HepG2 (cell line): ENCODE data around the gene SLC16A6. TPM values are rescaled to one million over a fixed set of nuclear protein-coding genes. Genes with fewer than 3 reads are reported as not detected.

ENCODE experiments used
- ARHGAP35 ChIP-seq: sonication (generic); formaldehyde crosslinking; IDR thresholded peaks from 2 replicates; pipeline ENCODE4 v1.9.0; 2022; ENCODE audit warnings: mild to moderate bottlenecking, inconsistent platforms, moderate library complexity, missing genetic modification reagents, borderline replicate concordance
- BORCS8-MEF2B ChIP-seq: sonication (generic); formaldehyde crosslinking; IDR thresholded peaks from 2 replicates; pipeline ENCODE4 v1.8.0; 2022; ENCODE audit warnings: mild to moderate bottlenecking, missing genetic modification reagents
- KAT7 ChIP-seq: IDR thresholded peaks from 2 replicates; pipeline ENCODE4 v1.6.1; 2018; ENCODE audit warnings: borderline replicate concordance, missing compliant biosample characterization
- KLF16 ChIP-seq, 2 experiments: sonication (generic) in 1 of 2; formaldehyde crosslinking in 1 of 2; IDR thresholded peaks; 2 replicates each; pipeline versions ENCODE4 v1.6.1 to v1.8.0; 2016 to 2023; ENCODE audit warnings: missing genetic modification reagents in 2 of 2, missing compliant biosample characterization in 1 of 2
- NFATC3 ChIP-seq: sonication (generic); formaldehyde crosslinking; IDR thresholded peaks from 2 replicates; pipeline ENCODE4 v1.5.1; 2020; ENCODE audit warnings: mild to moderate bottlenecking, missing genetic modification reagents
- NFYC ChIP-seq: IDR thresholded peaks from 2 replicates; pipeline ENCODE4 v1.6.1; 2016; ENCODE audit warnings: missing genetic modification reagents, missing compliant biosample characterization
- PHF8 ChIP-seq: sonication (generic); formaldehyde crosslinking; IDR thresholded peaks from 2 replicates; pipeline ENCODE4 v1.5.0; 2020; ENCODE audit warnings: missing genetic modification reagents
- RFXAP ChIP-seq: sonication (generic); formaldehyde crosslinking; IDR thresholded peaks from 2 replicates; pipeline ENCODE4 v1.4.0; 2020; ENCODE audit warnings: missing genetic modification reagents, borderline replicate concordance
- SMYD3 ChIP-seq: sonication (generic); formaldehyde crosslinking; IDR thresholded peaks from 2 replicates; pipeline ENCODE4 v1.8.1; 2023; ENCODE audit warnings: mild to moderate bottlenecking, missing genetic modification reagents
- TCF12 ChIP-seq, 2 experiments: fragments of 450-650 bp in 1 of 2; sonication (generic) in 1 of 2; formaldehyde crosslinking in 1 of 2; IDR thresholded peaks; 2 replicates each; pipeline versions ENCODE4 v1.6.1 to v1.8.0; 2017 to 2022; ENCODE audit warnings: antibody characterized with exemption in 1 of 2, mild to moderate bottlenecking in 1 of 2, missing genetic modification reagents in 1 of 2, moderate library complexity in 1 of 2
- TGIF2 ChIP-seq: IDR thresholded peaks from 2 replicates; pipeline ENCODE4 v1.6.1; 2016; ENCODE audit warnings: control low read depth, missing compliant biosample characterization
- THAP11 ChIP-seq: IDR thresholded peaks from 2 replicates; pipeline ENCODE4 v1.6.1; 2016; ENCODE audit warnings: missing biosample characterization, missing genetic modification reagents
- U2AF2 ChIP-seq: fragments of 200-400 bp; formaldehyde crosslinking; IDR thresholded peaks from 2 replicates; pipeline ENCODE4 v1.6.1; 2017; ENCODE audit warnings: low read depth, mild to moderate bottlenecking, low read length
- ZNF224 ChIP-seq: sonication (generic); formaldehyde crosslinking; IDR thresholded peaks from 2 replicates; pipeline ENCODE4 v1.5.0; 2020; ENCODE audit warnings: mild to moderate bottlenecking, missing genetic modification reagents
- ZNF343 ChIP-seq: sonication (generic); formaldehyde crosslinking; IDR thresholded peaks from 2 replicates; pipeline ENCODE4 v1.4.0; 2020; ENCODE audit warnings: mild to moderate bottlenecking, missing genetic modification reagents
- ZNF562 ChIP-seq: sonication (generic); formaldehyde crosslinking; IDR thresholded peaks from 2 replicates; pipeline ENCODE4 v1.8.0; 2022; ENCODE audit warnings: missing genetic modification reagents, borderline replicate concordance
- ZNF639 ChIP-seq: conservative IDR thresholded peaks from 2 replicates; pipeline ENCODE4 v1.6.1; 2018; ENCODE audit warnings: missing genetic modification reagents
- ZNF646 ChIP-seq: sonication (generic); formaldehyde crosslinking; IDR thresholded peaks from 2 replicates; pipeline ENCODE4 v1.9.0; 2021; ENCODE audit warnings: mild to moderate bottlenecking, missing genetic modification reagents
- polyA plus RNA-seq, 8 experiments: library from polyadenylated mRNA; depleted of rRNA in 3 of 8; stranded (reverse) in 7 of 8; unstranded in 1 of 8; fragments of >200 nt; fragmentation: Illumina TruSeq in 4 of 8; extraction: Trizol in 4 of 8; gene quantifications; 2 replicates each; pipeline versions ENCODE4 v1.2.1 to v1.2.3, GENCODE V29; 2011 to 2016; ENCODE audit warnings: low read depth in 4 of 8, missing spikeins in 1 of 8, mixed read lengths in 1 of 8; ENCODE audit not compliant: insufficient read depth in 1 of 8
- total RNA-seq, 5 experiments: library from RNA; depleted of rRNA; stranded (reverse); fragments of >200 nt; fragmentation: Illumina TruSeq; extraction: Trizol; gene quantifications; 2 replicates each; pipeline ENCODE4 v1.2.3, GENCODE V29; 2016; ENCODE audit warnings: low read depth in 1 of 5
- TF ChIP-seq, protein P1 (sequence below): IDR thresholded peaks from 2 replicates; pipeline ENCODE4 v1.6.1; 2012; ENCODE audit warnings: low read depth, low read length, improper control_type of control experiment

The SLC16A6 gene
- total and polyA plus RNA-seq, 2 of the 13 experiments (the other 11 are each of a cell fraction or from before 2014, with no cell fraction given), result 1.1 to 44.7 TPM

DNA sequence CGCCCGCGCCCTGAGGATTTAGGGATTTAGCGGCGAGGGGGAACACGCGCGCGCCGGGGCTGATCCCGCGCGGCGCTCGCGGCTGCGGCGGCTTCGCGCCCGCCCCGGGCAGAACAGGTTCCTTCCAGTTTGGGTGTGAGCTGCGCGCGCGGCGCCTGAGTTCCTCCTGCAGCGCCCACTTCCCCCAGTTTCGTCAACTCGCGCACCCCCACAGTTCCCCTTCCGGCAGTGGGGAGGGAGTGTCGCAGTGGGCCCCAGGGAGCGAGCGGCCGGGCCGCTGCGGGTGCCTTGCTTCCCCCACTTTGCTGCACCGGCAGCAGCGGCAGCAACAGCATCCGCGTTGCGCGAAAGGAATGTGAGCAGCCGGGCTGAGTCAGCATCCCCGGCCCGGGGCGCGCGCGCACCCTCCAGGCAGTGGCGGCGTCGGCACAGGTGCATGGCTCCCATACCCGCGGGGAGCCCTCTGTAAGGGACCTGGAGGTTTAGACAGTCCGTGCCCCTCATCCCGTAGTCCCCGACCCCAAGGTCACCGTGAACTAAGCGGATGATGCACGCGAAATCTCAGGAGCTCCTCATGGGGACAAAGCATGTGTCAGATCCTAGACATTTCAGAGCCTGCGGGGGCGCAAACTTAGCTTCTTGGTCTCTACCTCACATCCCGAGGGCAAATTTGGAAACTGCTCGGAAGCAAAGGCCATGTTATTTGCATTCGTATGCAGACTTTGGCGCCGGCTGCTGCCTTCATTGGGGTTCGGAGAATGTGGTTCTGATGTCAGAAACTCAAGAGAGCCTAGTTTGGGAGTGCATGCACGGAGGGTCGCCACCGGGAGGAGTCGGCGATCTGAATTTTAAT lies 1.1 kb upstream of the SLC16A6 start (continued):
- TF ChIP-seq ZNF646 (0 out of 2 replicates have a peak, but pooled peaks have one; percentile 17), THAP11 (peak; percentile 23), TCF12 (IDR thresholded peaks at IDR 0.05) (no peak), TCF12 (CRISPR knock-in tag; IDR thresholded peaks at IDR 0.05) (peak; percentile 56; the same call in 1 of the 2 replicates), SMYD3 (0 out of 2 replicates have a peak, but pooled peaks have one; percentile 7), KLF16 (CRISPR knock-in tag; IDR thresholded peaks at IDR 0.05) (peak in 1 of 2 experiments; percentile 24; a peak in 1 of 4 replicates), RFXAP (no peak), NFYC (CRISPR knock-in tag) (no peak), ZNF639 (CRISPR knock-in tag) (peak; percentile 45; the same call in 1 of the 2 replicates), ARHGAP35 (no peak), BORCS8-MEF2B (CRISPR knock-in tag) (peak; percentile 57), ZNF224 (peak; percentile 50; the same call in 1 of the 2 replicates), U2AF2 (no peak), TGIF2 (CRISPR knock-in tag) (peak; percentile 65; the same call in 1 of the 2 replicates), KAT7 (CRISPR knock-in tag) (peak; percentile 95), ZNF562 (no peak), PHF8 (CRISPR knock-in tag) (peak; percentile 71), NFATC3 (CRISPR knock-in tag) (no peak; the same call in 1 of the 2 replicates), ZNF343 (peak; percentile 79; the same call in 1 of the 2 replicates)
- TF ChIP-seq, protein P1, sequence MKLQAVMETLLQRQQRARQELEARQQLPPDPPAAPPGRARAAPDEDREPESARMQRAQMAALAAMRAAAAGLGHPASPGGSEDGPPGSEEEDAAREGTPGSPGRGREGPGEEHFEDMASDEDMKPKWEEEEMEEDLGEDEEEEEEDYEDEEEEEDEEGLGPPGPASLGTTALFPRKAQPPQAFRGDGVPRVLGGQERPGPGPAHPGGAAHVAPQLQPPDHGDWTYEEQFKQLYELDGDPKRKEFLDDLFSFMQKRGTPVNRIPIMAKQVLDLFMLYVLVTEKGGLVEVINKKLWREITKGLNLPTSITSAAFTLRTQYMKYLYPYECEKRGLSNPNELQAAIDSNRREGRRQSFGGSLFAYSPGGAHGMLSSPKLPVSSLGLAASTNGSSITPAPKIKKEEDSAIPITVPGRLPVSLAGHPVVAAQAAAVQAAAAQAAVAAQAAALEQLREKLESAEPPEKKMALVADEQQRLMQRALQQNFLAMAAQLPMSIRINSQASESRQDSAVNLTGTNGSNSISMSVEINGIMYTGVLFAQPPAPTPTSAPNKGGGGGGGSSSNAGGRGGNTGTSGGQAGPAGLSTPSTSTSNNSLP, result no peak
